Mesendoderm (in vitro differentiated cells): ENCODE results near the gene CERS6.
"Not testable (repeated sequence)": the region's sequence is repeated elsewhere in the genome, so short reads cannot be mapped to it uniquely, and the experiment has no call there.

Source experiments
- DNase-seq: peaks from one replicate; pipeline ENCODE4 v3.0.0; 2013
- H2AK5ac ChIP-seq: 2 replicates; pipeline ENCODE4 v1.6.1; 2013; ENCODE audit warnings: low read length, inconsistent platforms
- H2BK120ac ChIP-seq: 2 replicates; pipeline ENCODE4 v1.6.1; 2013; ENCODE audit warnings: low read depth, mild to moderate bottlenecking, low read length, moderate library complexity, mixed read lengths
- H2BK15ac ChIP-seq: replicated peaks from 2 replicates; pipeline ENCODE4 v1.6.1; 2013; ENCODE audit warnings: low read depth, mild to moderate bottlenecking, moderate library complexity
- H2BK5ac ChIP-seq: 2 replicates; pipeline ENCODE4 v1.6.1; 2013; ENCODE audit warnings: low read length, inconsistent platforms
- H3K18ac ChIP-seq: 2 replicates; pipeline ENCODE4 v1.6.1; 2013; ENCODE audit warnings: mild to moderate bottlenecking, low read length, mixed read lengths
- H3K23ac ChIP-seq: one replicate; pipeline ENCODE4 v1.6.1; 2013; ENCODE audit warnings: low read length
- H3K27ac ChIP-seq: 2 replicates; pipeline ENCODE4 v1.5.1; 2013; ENCODE audit warnings: low read depth, mild to moderate bottlenecking, inconsistent platforms, low read length, moderate library complexity
- H3K27me3 ChIP-seq: 2 replicates; pipeline ENCODE4 v1.6.1; 2013; ENCODE audit warnings: low read length, control low read depth, mild to moderate bottlenecking, inconsistent platforms; ENCODE audit not compliant: insufficient read depth, poor library complexity
- H3K36me3 ChIP-seq: 2 replicates; pipeline ENCODE4 v1.6.1; 2013; ENCODE audit warnings: low read length, inconsistent platforms; ENCODE audit not compliant: control insufficient read depth, insufficient read depth
- H3K4ac ChIP-seq: one replicate; pipeline ENCODE4 v1.6.1; 2013; ENCODE audit warnings: low read depth, mild to moderate bottlenecking, low read length, moderate library complexity
- H3K4me1 ChIP-seq: 2 replicates; pipeline ENCODE4 v1.6.1; 2013; ENCODE audit warnings: low read depth, low read length, inconsistent platforms; ENCODE audit not compliant: control insufficient read depth
- H3K4me2 ChIP-seq: 2 replicates; pipeline ENCODE4 v1.6.1; 2013; ENCODE audit warnings: low read length
- H3K4me3 ChIP-seq: 2 replicates; pipeline ENCODE4 v1.5.1; 2013; ENCODE audit warnings: mild to moderate bottlenecking, low read length
- H3K56ac ChIP-seq: one replicate; pipeline ENCODE4 v1.6.1; 2013; ENCODE audit warnings: low read length
- H3K79me1 ChIP-seq: 2 replicates; pipeline ENCODE4 v1.6.1; 2013; ENCODE audit warnings: low read length, inconsistent platforms
- H3K79me2 ChIP-seq: 2 replicates; pipeline ENCODE4 v1.6.1; 2013; ENCODE audit warnings: mild to moderate bottlenecking, low read length; ENCODE audit not compliant: control insufficient read depth, insufficient read depth
- H3K9ac ChIP-seq: 2 replicates; pipeline ENCODE4 v1.6.1; 2013; ENCODE audit warnings: low read length, inconsistent platforms
- H4K5ac ChIP-seq: one replicate; pipeline ENCODE4 v1.6.1; 2013; ENCODE audit warnings: low read length
- H4K8ac ChIP-seq: one replicate; pipeline ENCODE4 v1.6.1; 2013; ENCODE audit warnings: low read depth, mild to moderate bottlenecking, control low read depth, low read length, moderate library complexity
- WGBS: extraction: QIAGEN DNeasy Blood & Tissue Kit; methylation state at CpG from one replicate; pipeline ENCODE4 v1.1.7; 2013; ENCODE audit warnings: low lambda C conversion rate, missing lambda C conversion rate; ENCODE audit not compliant: insufficient coverage; ENCODE audit errors: extremely low coverage; 5-methylcytosine and 5-hydroxymethylcytosine counted together

Gene CERS6

DNA sequence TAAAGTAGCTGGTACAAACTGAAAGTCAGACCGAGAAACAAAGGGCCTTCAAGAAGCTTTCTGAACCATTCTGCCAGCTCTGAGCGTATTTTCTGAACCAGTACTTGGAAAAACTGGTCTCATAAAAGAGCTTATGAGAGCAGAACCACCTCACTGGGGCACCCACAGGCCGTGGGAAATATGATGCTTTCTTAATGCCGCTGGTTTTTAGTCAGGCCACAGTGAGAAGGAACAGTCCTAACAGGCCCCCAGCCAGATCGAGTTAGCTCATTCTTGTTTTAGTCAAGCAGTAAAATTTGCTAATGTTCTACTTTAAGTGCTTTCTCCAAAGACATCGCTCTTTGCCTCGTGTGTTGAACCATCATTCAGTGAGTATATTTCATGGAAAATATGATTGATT, 333.7 kb downstream of the CERS6 start:
- Histone ChIP-seq H3K79me2 (no peaks in the 10 kb centered on the region), H4K5ac (no peak overlapping the region), H3K79me1 (no peaks in the 10 kb centered on the region), H2BK15ac (no peak overlapping the region), H3K4me2 (no peak overlapping the region), H2AK5ac (no peak overlapping the region), H4K8ac (no peak overlapping the region), H3K56ac (no peak overlapping the region), H3K9ac (no peak overlapping the region), H3K4me3 (no peak overlapping the region), H3K23ac (no peak overlapping the region), H3K36me3 (no peaks in the 10 kb centered on the region), H3K27ac (no peak overlapping the region), H2BK120ac (no peak overlapping the region), H2BK5ac (no peak overlapping the region), H3K18ac (no peak overlapping the region), H3K4me1 (no peaks in the 10 kb centered on the region), H3K27me3 (no peaks in the 10 kb centered on the region), H3K4ac (no peak overlapping the region)
- WGBS = no CpG with 5 or more reads among the region's 7 CpGs
- no peak for DNase-seq

DNA sequence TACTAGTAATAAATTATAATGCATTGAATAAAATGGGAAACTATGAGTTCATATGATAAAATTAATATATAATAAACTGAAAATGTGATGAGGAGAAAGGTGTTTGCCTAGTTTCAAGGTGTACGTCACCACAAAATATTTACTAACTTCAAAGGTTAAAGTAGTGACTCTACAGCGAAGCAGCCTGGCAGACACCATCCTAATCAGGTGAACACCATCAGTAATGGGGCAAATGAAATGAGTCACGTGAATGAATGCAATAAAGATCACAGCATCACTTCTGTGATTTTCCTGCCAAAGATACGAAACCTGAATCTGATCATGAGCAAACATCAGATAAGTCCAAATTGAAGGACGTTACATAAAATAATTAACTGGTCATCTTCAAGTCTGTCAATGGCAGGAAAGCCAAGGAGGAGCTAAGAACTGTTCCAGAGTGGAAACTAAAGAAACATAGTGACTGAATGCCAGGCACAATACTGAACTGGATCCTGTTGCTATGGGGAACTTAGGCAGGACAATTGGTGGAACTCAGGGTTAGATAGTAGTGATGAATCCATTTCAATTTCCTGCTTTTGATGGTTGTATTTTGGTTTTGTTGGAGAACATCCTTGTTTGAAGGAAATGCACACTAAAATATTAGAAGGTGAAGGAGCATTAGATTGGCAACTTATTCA, 334.3 kb downstream of the CERS6 start:
- Histone ChIP-seq H2BK15ac (no peak overlapping the region), H3K27ac (no peak overlapping the region)

DNA sequence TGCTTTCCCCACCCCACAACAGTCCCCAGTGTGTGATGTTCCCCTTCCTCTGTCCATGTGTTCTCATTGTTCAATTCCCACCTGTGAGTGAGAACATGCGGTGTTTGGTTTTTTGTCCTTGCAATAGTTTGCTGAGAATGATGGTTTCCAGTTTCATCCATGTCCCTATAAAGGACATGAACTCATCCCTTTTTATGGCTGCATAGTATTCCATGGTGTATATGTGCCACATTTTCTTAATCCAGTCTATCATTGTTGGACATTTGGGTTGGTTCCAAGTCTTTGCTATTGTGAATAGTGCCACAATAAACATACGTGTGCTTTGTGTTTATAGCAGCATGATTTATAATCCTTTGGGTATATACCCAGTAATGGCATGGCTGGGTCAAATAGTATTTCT, 335.1 kb downstream of the CERS6 start:
- not testable (repeated sequence) for H2BK120ac ChIP-seq, H2BK5ac ChIP-seq, H3K4me2 ChIP-seq, H3K4me3 ChIP-seq, H4K8ac ChIP-seq, H3K23ac ChIP-seq, H3K56ac ChIP-seq, H3K79me1 ChIP-seq, H3K4me1 ChIP-seq, H3K27me3 ChIP-seq, H3K36me3 ChIP-seq, H2AK5ac ChIP-seq, H3K27ac ChIP-seq, H3K18ac ChIP-seq, H2BK15ac ChIP-seq, H3K9ac ChIP-seq, DNase-seq, H4K5ac ChIP-seq, H3K79me2 ChIP-seq, H3K4ac ChIP-seq
- WGBS = no CpG with 5 or more reads among the region's 2 CpGs

More for the DNA sequence above, 334.3 kb downstream of the CERS6 start:
- Histone ChIP-seq H2AK5ac (no peak overlapping the region), H3K18ac (no peak overlapping the region), H3K4ac (no peak overlapping the region), H3K27me3 (no peaks in the 10 kb centered on the region), H3K79me2 (no peaks in the 10 kb centered on the region), H4K8ac (no peak overlapping the region), H3K36me3 (no peaks in the 10 kb centered on the region), H3K56ac (no peak overlapping the region), H3K9ac (no peak overlapping the region), H3K4me2 (no peak overlapping the region), H2BK120ac (no peak overlapping the region), H4K5ac (no peak overlapping the region), H3K4me3 (no peak overlapping the region), H3K79me1 (no peaks in the 10 kb centered on the region), H3K23ac (no peak overlapping the region), H3K4me1 (no peaks in the 10 kb centered on the region), H2BK5ac (no peak overlapping the region)
- WGBS = no CpG with 5 or more reads among the region's 5 CpGs
- no peak for DNase-seq

DNA sequence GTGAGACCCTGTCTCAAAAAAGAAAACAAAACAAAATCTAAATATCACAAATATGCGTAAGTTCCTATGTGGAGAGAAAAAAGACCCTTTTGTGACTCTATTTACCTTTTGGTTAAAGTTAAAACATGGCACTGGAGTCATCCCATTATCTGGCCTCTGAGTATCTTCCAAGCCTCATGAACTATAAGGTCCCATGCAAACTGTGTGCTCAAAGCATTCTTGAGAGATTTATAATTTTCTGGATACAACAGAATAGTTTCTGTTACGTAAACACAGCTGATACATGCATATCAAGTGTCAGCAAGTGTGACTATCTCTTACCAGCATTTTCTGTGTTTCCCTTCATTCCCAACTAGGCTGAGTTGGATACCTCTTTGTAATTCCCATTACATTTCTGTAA, 337.5 kb downstream of the CERS6 start:
- no peak overlapping the region for H3K18ac ChIP-seq
- no peak overlapping the region for H2BK120ac ChIP-seq
- H3K4ac ChIP-seq = no peak overlapping the region
- peaks cover under 1% of the 10 kb centered on the region for H3K4me1 ChIP-seq
- no peak overlapping the region for H4K5ac ChIP-seq
- H2AK5ac ChIP-seq = no peak overlapping the region
- H3K56ac ChIP-seq = no peak overlapping the region
- H3K79me1 ChIP-seq = no peaks in the 10 kb centered on the region
- H3K36me3 ChIP-seq = no peaks in the 10 kb centered on the region
- no peak for DNase-seq
- H3K4me2 ChIP-seq = no peak overlapping the region
- H2BK5ac ChIP-seq = no peak overlapping the region
- no peak overlapping the region for H3K23ac ChIP-seq
- no peak overlapping the region for H2BK15ac ChIP-seq
- H3K27ac ChIP-seq = no peak overlapping the region
- H3K79me2 ChIP-seq = no peaks in the 10 kb centered on the region
- no peak overlapping the region for H3K4me3 ChIP-seq
- no peak overlapping the region for H4K8ac ChIP-seq
- H3K9ac ChIP-seq = no peak overlapping the region
- no peaks in the 10 kb centered on the region for H3K27me3 ChIP-seq
- WGBS = no CpG with 5 or more reads among the region's 2 CpGs

DNA sequence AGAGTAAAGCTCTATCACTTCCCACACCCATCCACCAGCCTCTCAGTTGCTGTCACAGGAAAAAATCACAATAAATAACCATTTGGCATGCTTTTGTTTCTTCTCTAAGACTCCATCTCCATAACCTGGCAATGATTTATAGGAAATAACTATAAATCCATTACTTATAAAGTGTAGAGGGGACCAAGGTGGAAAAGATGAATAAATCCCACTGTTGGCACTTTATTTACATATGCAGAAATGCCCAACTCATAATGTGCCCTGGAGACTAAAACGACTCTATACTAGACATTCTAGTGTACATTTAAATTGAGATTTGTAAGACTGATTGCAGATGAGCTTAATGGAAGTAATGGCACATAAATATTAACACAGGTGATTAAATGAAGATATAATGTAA, 338.9 kb downstream of the CERS6 start:
- Histone ChIP-seq H3K4me1 (peaks cover 3% of the 10 kb centered on the region), H3K4me2 (no peak overlapping the region), H4K8ac (no peak overlapping the region), H3K4ac (no peak overlapping the region), H3K9ac (no peak overlapping the region), H2AK5ac (no peak overlapping the region), H2BK15ac (no peak overlapping the region), H3K23ac (no peak overlapping the region), H3K79me1 (no peaks in the 10 kb centered on the region), H2BK120ac (no peak overlapping the region), H3K36me3 (no peaks in the 10 kb centered on the region), H3K4me3 (no peak overlapping the region), H3K79me2 (no peaks in the 10 kb centered on the region), H3K18ac (no peak overlapping the region), H3K27ac (no peak overlapping the region), H2BK5ac (no peak overlapping the region), H3K27me3 (no peaks in the 10 kb centered on the region), H4K5ac (no peak overlapping the region), H3K56ac (no peak overlapping the region)
- no peak for DNase-seq
- no CpG with 5 or more reads among the region's 1 CpG for WGBS

DNA sequence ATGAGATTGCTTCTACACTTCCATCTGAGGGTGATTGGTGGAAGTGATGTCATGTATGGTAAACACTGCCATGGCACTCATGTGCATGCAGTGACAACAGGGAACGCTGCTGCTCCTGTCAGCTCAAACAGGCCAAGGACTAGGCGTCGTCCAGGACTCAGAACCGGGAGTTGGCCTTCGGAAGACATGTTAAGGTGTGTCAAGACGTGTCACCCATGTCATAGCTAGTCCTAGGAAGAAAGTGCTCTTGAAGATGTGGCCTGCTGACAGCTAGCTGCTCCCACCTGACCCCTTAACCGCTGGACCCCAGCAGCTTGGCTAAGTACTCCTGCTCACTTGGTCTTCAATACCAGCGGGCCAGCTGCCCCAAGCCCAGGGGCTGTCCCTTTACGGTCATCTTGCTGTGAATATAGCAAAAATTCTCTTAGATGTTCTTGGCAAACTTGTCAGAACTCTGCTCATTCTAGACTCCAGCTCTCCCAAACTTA, 340.1 kb downstream of the CERS6 start:
- no peak overlapping the region for H4K8ac ChIP-seq
- H2BK15ac ChIP-seq = no peak overlapping the region
- H3K4me3 ChIP-seq = no peak overlapping the region
- no CpG with 5 or more reads among the region's 9 CpGs for WGBS
- H3K27ac ChIP-seq = no peak overlapping the region
- no peaks in the 10 kb centered on the region for H3K36me3 ChIP-seq
- H2AK5ac ChIP-seq = no peak overlapping the region
- no peak for DNase-seq
- no peak overlapping the region for H3K4me2 ChIP-seq
- no peak overlapping the region for H3K18ac ChIP-seq
- no peak overlapping the region for H2BK5ac ChIP-seq
- no peak overlapping the region for H4K5ac ChIP-seq
- no peak overlapping the region for H2BK120ac ChIP-seq
- no peaks in the 10 kb centered on the region for H3K79me1 ChIP-seq
- H3K56ac ChIP-seq = no peak overlapping the region
- H3K27me3 ChIP-seq = no peaks in the 10 kb centered on the region
- H3K4me1 ChIP-seq = peaks cover 3% of the 10 kb centered on the region
- no peak overlapping the region for H3K9ac ChIP-seq
- H3K4ac ChIP-seq = no peak overlapping the region
- no peak overlapping the region for H3K23ac ChIP-seq
- no peaks in the 10 kb centered on the region for H3K79me2 ChIP-seq
